Measurements from ENCODE around the gene BCAP31.

GRCh38 chrX:153665726-153666306 is 58.4 kb downstream of the BCAP31 start:
- TF ChIP-seq CTCF (IDR thresholded peaks at IDR 0.05) (no peak), POLR2A (IDR thresholded peaks at IDR 0.05) (no peak)
